Nephron progenitor cell (in vitro differentiated cells): ENCODE measurements around the gene SPATA33.

ENCODE experiments used
- DNase-seq: peaks from one replicate; pipeline ENCODE4 v3.0.0; 2021
- H3K27ac Mint-ChIP-seq: 2 replicates; pipeline ENCODE4 v1.8.0; 2021; ENCODE audit warnings: mild to moderate bottlenecking, moderate library complexity, mixed read lengths
- H3K27me3 Mint-ChIP-seq: 2 replicates; pipeline ENCODE4 v1.8.0; 2021; ENCODE audit warnings: mild to moderate bottlenecking, low read depth, mixed read lengths; ENCODE audit not compliant: poor library complexity
- H3K36me3 Mint-ChIP-seq: 2 replicates; pipeline ENCODE4 v1.8.0; 2021; ENCODE audit warnings: low read depth, mixed read lengths
- H3K4me1 Mint-ChIP-seq: 2 replicates; pipeline ENCODE4 v1.8.0; 2021; ENCODE audit warnings: mixed read lengths
- H3K4me3 Mint-ChIP-seq: 2 replicates; pipeline ENCODE4 v1.8.0; 2021; ENCODE audit warnings: mild to moderate bottlenecking, moderate library complexity, mixed read lengths
- H3K9me3 Mint-ChIP-seq: 2 replicates; pipeline ENCODE4 v1.8.0; 2021; ENCODE audit warnings: mild to moderate bottlenecking, moderate library complexity, mixed read lengths
- CTCF ChIP-seq: fragments of 200-600 bp; sonication (generic); IDR thresholded peaks from 2 replicates; pipeline ENCODE4 v1.5.0; 2021; ENCODE audit warnings: antibody characterized with exemption

The SPATA33 gene

GRCh38 chr16:89716916-89717687 is 59.5 kb downstream of the SPATA33 start:
- Mint-ChIP-seq H3K4me3 (no peak overlapping the region), H3K36me3 (peaks cover 33% of the 10 kb centered on the region), H3K27me3 (peaks cover 3% of the 10 kb centered on the region), H3K9me3 (peaks cover 7% of the 10 kb centered on the region), H3K4me1 (peaks cover 33% of the 10 kb centered on the region), H3K27ac (no peak overlapping the region)
- no peak for DNase-seq
- no peak for TF ChIP-seq CTCF

GRCh38 chr16:89717688-89718505 is 60.3 kb downstream of the SPATA33 start:
- H3K9me3 Mint-ChIP-seq = peaks cover 7% of the 10 kb centered on the region
- peaks cover 37% of the 10 kb centered on the region for H3K36me3 Mint-ChIP-seq
- peaks cover 7% of the 10 kb centered on the region for H3K27me3 Mint-ChIP-seq
- DNase-seq = no peak
- peaks cover 40% of the 10 kb centered on the region for H3K4me1 Mint-ChIP-seq
- TF ChIP-seq CTCF = no peak
- H3K4me3 Mint-ChIP-seq = no peak overlapping the region
- no peak overlapping the region for H3K27ac Mint-ChIP-seq
